ENCODE results near the gene CFAP410. TPM values are rescaled to one million over a fixed set of nuclear protein-coding genes. Genes with fewer than 3 reads are reported as not detected.

Gene CFAP410
- total and polyA plus RNA-seq, 2 of the 13 experiments (the other 11 are each of a cell fraction or from before 2014, with no cell fraction given) = 8.0 to 20.1 TPM

DNA sequence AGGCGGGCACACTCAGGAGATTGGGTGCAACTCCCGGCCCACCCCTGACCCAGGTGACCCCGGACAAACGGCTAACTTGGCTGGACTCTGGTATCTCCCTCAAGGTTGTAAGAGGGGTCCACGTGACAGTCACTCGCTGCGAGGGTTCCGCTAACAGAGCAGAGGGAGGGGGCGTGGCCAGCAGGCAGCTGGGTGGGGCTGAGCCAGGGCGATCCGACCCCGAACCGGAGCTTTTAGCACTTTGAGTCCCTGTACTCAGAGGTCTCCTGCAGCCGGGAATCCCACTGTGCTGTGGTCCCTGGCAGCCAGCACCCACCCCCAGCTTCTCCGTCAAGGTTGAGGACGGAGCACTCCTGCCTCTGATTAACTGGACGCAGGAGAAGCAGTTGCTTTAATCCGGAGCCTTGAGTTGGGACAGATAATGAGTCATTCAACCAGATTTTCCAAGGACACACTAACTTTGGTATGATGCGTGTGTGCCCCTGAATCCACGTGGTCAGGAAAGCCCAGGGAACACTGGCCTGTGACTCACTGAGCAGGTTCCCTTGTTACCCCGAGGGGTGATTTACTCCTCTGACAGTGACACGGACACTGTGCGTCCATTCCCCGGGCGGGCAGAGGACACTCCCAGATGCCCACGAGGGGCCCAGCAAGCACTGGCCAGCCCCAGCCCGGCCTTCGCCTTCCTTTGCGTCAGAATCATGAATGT lies 31.0 kb upstream of the CFAP410 start (continued):
- no peak for TF ChIP-seq ZNF577 (CRISPR knock-in tag; IDR thresholded peaks at IDR 0.05; ENCODE audit: borderline replicate concordance, low read depth)
- no peak for TF ChIP-seq RBM39 (IDR thresholded peaks at IDR 0.05; ENCODE audit: low read depth, low read length, poor library complexity, severe bottlenecking)
- 0 out of 2 replicates have a peak, but pooled peaks have one; percentile 14 for TF ChIP-seq MIER3 (CRISPR knock-in tag; IDR thresholded peaks at IDR 0.05; ENCODE audit: borderline replicate concordance)
- peak; percentile 69 for TF ChIP-seq HNF4A (CRISPR knock-in tag; IDR thresholded peaks at IDR 0.05)
- TF ChIP-seq ZNF264 (CRISPR knock-in tag; IDR thresholded peaks at IDR 0.05) = 0 out of 2 replicates have a peak, but pooled peaks have one; percentile 50
- TF ChIP-seq, protein P1, sequence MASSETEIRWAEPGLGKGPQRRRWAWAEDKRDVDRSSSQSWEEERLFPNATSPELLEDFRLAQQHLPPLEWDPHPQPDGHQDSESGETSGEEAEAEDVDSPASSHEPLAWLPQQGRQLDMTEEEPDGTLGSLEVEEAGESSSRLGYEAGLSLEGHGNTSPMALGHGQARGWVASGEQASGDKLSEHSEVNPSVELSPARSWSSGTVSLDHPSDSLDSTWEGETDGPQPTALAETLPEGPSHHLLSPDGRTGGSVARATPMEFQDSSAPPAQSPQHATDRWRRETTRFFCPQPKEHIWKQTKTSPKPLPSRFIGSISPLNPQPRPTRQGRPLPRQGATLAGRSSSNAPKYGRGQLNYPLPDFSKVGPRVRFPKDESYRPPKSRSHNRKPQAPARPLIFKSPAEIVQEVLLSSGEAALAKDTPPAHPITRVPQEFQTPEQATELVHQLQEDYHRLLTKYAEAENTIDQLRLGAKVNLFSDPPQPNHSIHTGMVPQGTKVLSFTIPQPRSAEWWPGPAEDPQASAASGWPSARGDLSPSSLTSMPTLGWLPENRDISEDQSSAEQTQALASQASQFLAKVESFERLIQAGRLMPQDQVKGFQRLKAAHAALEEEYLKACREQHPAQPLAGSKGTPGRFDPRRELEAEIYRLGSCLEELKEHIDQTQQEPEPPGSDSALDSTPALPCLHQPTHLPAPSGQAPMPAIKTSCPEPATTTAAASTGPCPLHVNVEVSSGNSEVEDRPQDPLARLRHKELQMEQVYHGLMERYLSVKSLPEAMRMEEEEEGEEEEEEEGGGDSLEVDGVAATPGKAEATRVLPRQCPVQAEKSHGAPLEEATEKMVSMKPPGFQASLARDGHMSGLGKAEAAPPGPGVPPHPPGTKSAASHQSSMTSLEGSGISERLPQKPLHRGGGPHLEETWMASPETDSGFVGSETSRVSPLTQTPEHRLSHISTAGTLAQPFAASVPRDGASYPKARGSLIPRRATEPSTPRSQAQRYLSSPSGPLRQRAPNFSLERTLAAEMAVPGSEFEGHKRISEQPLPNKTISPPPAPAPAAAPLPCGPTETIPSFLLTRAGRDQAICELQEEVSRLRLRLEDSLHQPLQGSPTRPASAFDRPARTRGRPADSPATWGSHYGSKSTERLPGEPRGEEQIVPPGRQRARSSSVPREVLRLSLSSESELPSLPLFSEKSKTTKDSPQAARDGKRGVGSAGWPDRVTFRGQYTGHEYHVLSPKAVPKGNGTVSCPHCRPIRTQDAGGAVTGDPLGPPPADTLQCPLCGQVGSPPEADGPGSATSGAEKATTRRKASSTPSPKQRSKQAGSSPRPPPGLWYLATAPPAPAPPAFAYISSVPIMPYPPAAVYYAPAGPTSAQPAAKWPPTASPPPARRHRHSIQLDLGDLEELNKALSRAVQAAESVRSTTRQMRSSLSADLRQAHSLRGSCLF (CRISPR knock-in tag; IDR thresholded peaks at IDR 0.05; ENCODE audit: borderline replicate concordance) = no peak
- no peak for TF ChIP-seq HDAC2 (CRISPR knock-in tag; IDR thresholded peaks at IDR 0.05)
- no peak for TF ChIP-seq KDM6A (CRISPR knock-in tag; IDR thresholded peaks at IDR 0.05; ENCODE audit: low read depth)
- no peak for TF ChIP-seq ZNF792 (CRISPR knock-in tag; IDR thresholded peaks at IDR 0.05)
- TF ChIP-seq ZNF451 (CRISPR knock-in tag; IDR thresholded peaks at IDR 0.05) = no peak
- no peak for TF ChIP-seq SNRNP70 (IDR thresholded peaks at IDR 0.05; ENCODE audit: low read depth, low read length)
- TF ChIP-seq, protein P2, sequence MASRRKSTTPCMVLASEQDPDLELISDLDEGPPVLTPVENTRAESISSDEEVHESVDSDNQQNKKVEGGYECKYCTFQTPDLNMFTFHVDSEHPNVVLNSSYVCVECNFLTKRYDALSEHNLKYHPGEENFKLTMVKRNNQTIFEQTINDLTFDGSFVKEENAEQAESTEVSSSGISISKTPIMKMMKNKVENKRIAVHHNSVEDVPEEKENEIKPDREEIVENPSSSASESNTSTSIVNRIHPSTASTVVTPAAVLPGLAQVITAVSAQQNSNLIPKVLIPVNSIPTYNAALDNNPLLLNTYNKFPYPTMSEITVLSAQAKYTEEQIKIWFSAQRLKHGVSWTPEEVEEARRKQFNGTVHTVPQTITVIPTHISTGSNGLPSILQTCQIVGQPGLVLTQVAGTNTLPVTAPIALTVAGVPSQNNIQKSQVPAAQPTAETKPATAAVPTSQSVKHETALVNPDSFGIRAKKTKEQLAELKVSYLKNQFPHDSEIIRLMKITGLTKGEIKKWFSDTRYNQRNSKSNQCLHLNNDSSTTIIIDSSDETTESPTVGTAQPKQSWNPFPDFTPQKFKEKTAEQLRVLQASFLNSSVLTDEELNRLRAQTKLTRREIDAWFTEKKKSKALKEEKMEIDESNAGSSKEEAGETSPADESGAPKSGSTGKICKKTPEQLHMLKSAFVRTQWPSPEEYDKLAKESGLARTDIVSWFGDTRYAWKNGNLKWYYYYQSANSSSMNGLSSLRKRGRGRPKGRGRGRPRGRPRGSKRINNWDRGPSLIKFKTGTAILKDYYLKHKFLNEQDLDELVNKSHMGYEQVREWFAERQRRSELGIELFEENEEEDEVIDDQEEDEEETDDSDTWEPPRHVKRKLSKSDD (CRISPR knock-in tag; IDR thresholded peaks at IDR 0.05; ENCODE audit: low read depth) = 0 out of 2 replicates have a peak, but pooled peaks have one; percentile 37
- 0 out of 2 replicates have a peak, but pooled peaks have one; percentile 33 for TF ChIP-seq ZNF253 (CRISPR knock-in tag; IDR thresholded peaks at IDR 0.05; ENCODE audit: borderline replicate concordance)
- no peak for TF ChIP-seq ZNF557 (CRISPR knock-in tag; IDR thresholded peaks at IDR 0.05)
- 0 out of 2 replicates have a peak, but pooled peaks have one; percentile 53 for TF ChIP-seq ZNF766 (CRISPR knock-in tag; IDR thresholded peaks at IDR 0.05; ENCODE audit: borderline replicate concordance)
- no peak for TF ChIP-seq EED (CRISPR knock-in tag; IDR thresholded peaks at IDR 0.05)
- TF ChIP-seq, protein P3, sequence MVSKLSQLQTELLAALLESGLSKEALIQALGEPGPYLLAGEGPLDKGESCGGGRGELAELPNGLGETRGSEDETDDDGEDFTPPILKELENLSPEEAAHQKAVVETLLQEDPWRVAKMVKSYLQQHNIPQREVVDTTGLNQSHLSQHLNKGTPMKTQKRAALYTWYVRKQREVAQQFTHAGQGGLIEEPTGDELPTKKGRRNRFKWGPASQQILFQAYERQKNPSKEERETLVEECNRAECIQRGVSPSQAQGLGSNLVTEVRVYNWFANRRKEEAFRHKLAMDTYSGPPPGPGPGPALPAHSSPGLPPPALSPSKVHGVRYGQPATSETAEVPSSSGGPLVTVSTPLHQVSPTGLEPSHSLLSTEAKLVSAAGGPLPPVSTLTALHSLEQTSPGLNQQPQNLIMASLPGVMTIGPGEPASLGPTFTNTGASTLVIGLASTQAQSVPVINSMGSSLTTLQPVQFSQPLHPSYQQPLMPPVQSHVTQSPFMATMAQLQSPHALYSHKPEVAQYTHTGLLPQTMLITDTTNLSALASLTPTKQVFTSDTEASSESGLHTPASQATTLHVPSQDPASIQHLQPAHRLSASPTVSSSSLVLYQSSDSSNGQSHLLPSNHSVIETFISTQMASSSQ (IDR thresholded peaks at IDR 0.05; ENCODE audit: low read depth) = no peak
- TF ChIP-seq, protein P3 (CRISPR knock-in tag; IDR thresholded peaks at IDR 0.05; ENCODE audit: borderline replicate concordance) = 0 out of 2 replicates have a peak, but pooled peaks have one; percentile 35
